GM18858 (cell line): ENCODE data around the gene TEDC1.

Experiments
- ATAC-seq: cut with Tn5 transposase; IDR thresholded peaks from one replicate; pipeline ENCODE4 v1.9.1; 2021; ENCODE audit not compliant: unreplicated experiment

TEDC1 gene

GRCh38 chr14:105490572-105491365 is at the start of gene TEDC1:
Gene TEDC1 (plus strand): TSS chr14:105491246. CDS start chr14:105491376, 130 bp downstream.
- ATAC-seq = peak; percentile 59

- ATAC-seq = no peak
These were observed 48.9 kb upstream of the TEDC1 start for GRCh38 chr14:105442125-105442524.

- no peak for ATAC-seq
These were observed 48.2 kb upstream of the TEDC1 start for GRCh38 chr14:105442834-105443233.

DNA sequence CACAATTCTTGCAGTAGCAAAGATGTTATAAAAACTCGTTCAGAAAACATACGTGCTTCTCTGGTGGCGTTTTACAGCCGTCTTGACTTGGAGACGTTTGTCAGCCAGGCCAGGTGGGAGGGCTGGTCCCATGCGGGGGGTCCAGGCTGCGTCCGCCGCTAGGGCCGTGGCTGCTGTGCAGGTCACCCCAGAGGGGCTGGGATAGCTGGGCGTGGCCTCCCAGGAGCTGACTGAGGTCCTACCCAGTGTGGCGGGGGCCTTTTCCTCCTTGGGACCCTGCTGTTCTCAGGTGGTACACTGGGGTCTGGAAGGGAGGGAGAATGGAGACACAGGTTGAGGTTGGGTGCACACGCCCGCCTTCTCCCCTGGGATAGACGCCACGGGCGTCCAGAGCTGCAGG is 46.2 kb upstream of the TEDC1 start:
- ATAC-seq = no peak

- no peak for ATAC-seq
These were observed 45.8 kb upstream of the TEDC1 start for GRCh38 chr14:105445290-105445689.

DNA sequence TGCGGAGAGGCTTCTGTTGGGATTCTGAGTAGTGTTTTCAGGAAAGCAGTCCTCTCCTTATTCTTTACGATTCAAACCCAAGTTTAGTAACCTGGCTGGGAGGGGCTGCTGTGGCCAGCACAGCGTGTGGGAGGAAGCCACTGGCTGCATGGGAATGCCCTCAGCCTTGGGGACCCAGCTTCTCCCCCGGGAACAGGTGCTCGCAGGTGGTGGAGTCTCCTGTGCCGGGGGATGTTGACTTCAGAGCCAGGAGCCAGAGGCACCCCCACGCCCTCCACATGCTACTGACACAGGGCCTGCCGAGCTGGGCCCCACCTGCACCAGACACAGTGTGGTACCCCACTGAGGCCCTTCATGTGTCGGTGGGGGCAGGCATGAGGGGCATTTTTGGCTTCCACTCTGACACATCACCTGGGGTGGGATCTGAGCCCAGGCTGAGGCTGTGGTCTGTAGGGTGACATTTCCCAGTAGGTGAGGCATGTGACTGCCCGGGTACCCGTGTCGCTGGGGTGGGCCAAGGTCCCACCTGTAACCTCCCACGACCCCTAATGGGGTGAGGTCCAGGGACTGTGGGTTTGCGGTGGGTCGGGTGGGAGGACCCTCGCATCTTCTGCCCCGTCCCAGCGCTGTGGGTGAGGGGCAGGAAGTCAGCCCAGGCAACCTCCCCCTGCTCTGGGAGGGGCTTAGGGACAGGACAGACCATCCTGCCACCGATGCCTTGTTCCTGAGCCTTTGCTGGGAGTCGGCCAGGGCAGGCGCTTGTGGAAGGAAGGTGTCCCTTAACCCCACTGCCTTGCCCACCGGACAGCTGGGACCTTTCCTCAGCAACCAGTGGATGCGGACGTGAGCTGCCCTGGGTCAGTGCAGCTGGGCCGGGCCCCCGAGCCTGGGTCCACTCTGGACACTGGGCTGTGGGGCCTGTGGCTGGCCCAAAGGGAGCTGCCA is 44.9 kb upstream of the TEDC1 start:
- no peak for ATAC-seq

GRCh38 chr14:105446971-105447370 is 44.1 kb upstream of the TEDC1 start:
- no peak for ATAC-seq

DNA sequence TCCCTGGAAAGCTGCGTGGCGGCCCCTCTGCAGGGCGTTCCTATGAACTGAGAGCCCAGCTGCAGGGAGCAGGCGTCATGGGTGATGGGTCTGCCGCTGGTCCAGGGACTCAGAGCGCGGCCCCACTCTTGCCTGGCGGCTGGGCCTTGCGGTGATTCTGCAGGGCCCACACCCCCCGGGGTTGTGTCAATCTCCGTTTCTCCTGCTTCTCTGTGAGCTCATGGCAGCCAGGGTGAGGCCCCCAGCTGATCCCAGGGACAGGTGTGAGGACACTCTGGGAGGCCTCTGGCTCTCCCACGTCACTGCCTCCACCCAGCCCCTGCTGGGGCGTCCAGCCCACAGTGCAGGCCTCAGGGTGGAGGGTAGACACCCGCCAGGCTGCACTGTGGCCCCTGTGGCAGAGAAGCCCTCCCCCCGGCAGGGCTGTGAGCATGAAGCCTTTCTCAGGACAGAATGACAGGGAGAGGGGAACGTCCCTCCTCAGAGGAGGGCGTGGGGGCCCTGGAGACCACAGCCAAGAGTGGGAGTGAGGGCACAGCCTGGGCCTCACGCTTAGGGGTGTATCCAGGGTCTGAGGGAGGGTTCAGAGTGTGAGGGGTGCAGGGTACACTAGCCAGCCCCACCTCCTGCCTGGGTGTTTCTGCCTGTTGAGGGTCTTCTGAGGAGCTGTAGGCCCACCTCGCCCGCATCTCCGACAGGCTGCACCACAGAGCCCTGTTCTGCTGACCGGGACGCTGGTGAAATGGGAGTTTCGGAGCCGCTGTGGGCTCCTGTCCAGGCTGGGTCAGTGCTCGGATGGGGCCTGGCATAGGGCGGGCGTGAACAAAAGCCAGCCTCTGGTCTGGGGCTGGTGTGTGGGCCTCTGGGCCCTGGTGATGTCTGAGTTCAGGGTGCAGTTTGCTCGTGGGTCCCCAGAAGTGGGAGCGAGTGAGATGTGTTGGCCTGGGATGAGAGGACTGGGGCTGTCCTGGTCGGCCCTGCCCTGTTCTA is 43.1 kb upstream of the TEDC1 start:
- no peak for ATAC-seq

DNA sequence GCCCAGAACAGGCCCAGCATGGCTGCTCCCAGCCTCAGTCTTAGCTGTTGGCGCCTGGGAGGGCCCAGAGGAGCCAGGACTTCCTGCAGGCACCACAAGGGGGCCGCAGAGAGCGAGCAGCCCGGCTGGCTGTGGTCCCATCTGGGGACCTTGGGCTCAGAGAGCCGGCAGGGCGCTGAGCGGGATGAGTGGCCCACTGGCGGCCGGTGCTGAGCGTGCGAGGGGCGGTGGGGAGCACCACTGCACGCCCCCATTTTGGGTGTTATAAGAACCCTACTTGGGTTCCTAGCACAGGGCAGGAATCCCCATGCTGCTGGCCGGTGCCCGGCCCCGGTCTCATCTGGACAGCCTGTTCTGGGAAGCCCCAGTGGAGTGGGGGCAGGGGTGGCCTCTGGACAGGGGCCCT is 42.3 kb upstream of the TEDC1 start:
- no peak for ATAC-seq

DNA sequence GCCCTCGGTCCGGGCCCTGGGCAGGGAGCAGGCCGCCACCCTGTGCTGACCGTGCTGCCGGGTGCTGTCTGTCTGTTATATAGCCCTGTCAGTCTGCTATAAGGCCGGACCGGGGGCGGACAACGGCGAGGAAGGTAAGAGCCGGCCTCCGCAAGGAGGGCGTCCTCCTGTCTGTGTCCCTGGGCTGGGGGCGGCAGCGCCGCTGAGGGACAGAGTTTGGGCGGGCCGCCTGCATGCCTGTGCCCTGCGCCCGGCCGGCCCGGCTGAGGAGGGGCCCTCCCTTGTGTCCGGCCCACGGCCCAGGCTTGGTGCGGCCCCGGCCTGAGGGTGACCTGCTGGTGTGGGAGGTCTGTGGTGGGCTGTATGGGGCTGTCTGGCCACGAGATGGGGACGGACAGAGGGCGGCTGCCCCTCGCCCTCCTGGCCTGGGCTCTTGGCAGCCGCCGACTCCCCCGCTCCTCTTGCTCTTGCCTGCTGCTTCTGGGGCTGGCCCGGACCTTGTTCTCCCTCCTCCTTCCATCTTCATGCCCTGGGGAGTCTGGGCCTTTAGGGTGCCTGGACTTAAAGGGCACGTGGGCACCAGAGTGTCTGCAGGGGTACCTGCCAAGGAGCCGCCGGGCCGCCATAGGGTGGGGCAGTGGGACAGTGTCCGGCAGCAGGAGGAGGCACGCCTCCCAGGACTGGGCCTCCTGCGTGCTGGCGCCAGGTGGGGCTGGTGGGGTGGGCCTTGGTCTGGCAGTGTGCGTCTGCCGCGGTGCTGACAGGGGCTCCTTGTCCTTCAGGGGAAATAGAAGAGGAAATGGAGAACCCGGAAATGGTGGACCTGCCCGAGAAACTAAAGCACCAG is 41.5 kb upstream of the TEDC1 start:
- ATAC-seq = no peak

GRCh38 chr14:105450123-105450505 is 40.9 kb upstream of the TEDC1 start:
- ATAC-seq = no peak

GRCh38 chr14:105450864-105451720 is 40.0 kb upstream of the TEDC1 start:
- ATAC-seq = no peak

- no peak for ATAC-seq
These were observed 38.1 kb upstream of the TEDC1 start for GRCh38 chr14:105452963-105453362.

DNA sequence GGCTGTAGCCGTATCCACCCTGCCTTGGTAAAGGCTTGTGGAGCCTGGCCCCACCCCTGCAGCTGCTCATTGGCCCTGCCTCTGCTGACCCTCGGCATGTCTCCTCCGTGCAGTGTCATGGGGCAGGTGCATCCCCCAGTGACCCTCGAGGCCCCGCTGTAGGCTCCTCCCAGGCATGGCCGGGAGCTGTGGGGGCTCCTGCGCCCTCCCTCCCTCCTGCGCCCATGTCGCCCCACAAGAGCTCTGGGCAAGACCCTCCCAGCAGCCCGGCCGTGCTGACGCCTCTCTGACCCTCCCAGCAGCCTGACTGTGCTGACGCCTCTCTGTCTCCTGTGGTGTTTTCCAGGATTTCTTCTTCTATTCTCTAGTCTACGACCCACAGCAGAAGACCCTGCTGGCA is 37.2 kb upstream of the TEDC1 start:
- ATAC-seq = no peak

GRCh38 chr14:105455086-105455640 is 35.9 kb upstream of the TEDC1 start:
- no peak for ATAC-seq

DNA sequence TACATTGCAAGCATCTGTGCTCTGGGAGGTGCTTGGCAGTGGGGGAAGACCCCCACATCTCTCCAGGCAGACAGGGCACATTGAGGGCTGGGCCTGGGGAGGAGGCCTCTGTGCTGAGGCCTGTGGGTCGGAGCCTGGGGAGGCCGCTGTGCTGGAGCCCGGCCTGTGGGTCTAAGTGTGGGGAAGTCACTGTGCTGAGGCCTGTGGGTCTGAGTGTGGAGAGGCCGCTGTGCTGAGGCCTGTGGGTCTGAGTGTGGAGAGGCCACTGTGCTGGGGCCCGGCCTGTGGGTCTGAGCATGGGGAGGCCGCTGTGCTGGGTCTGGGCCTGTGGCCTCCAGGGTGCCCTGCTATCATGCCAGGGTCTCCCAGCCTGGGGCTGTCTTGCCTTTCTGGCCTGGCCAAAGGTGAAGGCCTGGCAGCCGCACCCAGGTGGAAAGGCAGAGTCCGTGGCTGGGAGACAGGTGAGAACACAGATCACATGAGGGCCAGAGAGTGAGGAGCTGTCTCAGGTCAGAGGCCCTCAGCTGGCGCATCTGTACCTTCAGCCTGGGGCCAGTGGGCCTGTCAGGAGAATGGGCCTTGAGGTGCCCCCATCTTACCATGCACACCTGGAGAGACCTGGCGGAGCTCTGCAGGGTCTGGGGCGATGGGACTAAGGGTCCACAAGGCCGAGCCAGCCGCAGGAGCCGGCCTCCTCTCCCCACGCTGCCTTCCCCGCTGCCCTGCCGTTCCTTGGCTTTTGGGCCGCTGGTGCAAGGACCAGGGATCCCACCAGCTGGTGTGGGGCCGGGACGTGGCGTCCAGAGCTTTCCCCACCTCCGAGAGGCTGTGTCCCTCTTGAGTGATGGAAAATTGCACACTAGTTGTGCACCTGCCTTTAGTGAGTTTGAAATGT is 35.0 kb upstream of the TEDC1 start:
- no peak for ATAC-seq

DNA sequence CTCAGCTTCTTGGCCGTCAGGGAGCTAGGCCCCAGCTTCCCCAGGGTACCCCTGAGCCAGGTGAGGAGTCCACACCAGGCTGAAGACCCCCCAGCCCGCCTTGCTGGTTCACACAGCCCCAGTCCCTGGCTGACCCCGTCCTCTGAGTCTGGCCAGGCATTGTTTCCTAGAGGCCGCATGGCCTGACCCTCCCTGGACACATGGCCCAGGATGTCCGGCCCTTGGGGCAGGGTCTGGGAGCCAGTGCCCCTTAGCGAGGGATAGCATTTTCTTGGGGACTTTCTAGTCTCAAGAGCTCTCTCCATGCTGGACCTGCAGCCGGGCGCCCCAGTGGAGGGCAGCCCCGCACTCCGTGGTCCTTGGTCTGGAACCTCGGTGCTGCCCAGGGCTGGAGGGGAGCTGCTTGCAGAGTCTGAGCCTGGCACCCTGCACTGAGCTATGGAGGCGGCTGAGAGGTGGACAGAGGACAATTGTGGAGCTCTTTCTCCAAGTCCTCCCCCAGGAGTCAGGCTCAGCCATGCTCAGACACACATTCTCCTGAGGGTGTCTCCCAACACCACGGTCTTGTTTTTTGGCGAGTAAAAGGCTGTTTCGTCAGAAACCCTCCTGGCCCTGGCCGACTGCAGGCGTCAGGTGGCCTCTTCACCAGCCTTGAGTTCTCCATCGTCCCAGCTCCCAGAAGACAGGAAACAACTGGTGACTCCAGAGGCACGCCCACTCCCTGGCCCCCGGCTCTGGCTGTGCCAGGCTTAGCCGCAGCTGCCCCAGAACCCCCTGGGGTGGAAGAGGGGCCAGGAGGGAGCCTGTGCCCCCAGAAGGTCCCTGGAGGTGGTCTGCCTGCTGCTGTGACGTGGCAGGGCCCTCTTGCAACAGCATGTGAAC is 34.1 kb upstream of the TEDC1 start:
- ATAC-seq = no peak
